GM12878 (cell line): Measurements from ENCODE around the gene SIGLEC10. TPM values are rescaled to one million over a fixed set of nuclear protein-coding genes. Genes with fewer than 3 reads are reported as not detected.
A peak's percentile ranks its signal among the peaks of the same experiment; 100 is the strongest.

ENCODE experiments used
- CREM ChIP-seq: IDR thresholded peaks from 2 replicates; pipeline ENCODE4 v1.6.1; 2014; ENCODE audit warnings: antibody characterized with exemption, low read depth
- CUX1 ChIP-seq: IDR thresholded peaks from 2 replicates; pipeline ENCODE4 v1.6.1; 2012; ENCODE audit warnings: improper control_type of control experiment, low read depth, low read length; ENCODE audit not compliant: insufficient replicate concordance
- ELK1 ChIP-seq: IDR thresholded peaks from 2 replicates; pipeline ENCODE4 v1.6.1; 2012; ENCODE audit warnings: low read depth, low read length, improper control_type of control experiment
- MEF2B ChIP-seq: fragments of 450-650 bp; IDR thresholded peaks from 2 replicates; pipeline ENCODE4 v1.6.1; 2018; ENCODE audit warnings: mild to moderate bottlenecking, moderate library complexity; ENCODE audit not compliant: partially characterized antibody, poor library complexity, severe bottlenecking
- MTA2 ChIP-seq: fragments of 450-650 bp; IDR thresholded peaks from 2 replicates; pipeline ENCODE4 v1.6.1; 2016; ENCODE audit warnings: low read depth, mild to moderate bottlenecking, moderate library complexity
- MXI1 ChIP-seq: fragments of 150-350 bp; IDR thresholded peaks from 2 replicates; pipeline ENCODE4 v1.6.1; 2011; ENCODE audit warnings: low read depth, mild to moderate bottlenecking, inconsistent platforms, low read length, improper control_type of control experiment
- NRF1 ChIP-seq: conservative IDR thresholded peaks from 2 replicates; pipeline ENCODE4 v1.6.1; 2011; ENCODE audit warnings: mild to moderate bottlenecking, low read depth, low read length, improper control_type of control experiment
- POLR2A ChIP-seq: IDR thresholded peaks from 2 replicates; pipeline ENCODE4 v1.6.1; 2011; ENCODE audit warnings: low read depth, mild to moderate bottlenecking, low read length
- RB1 ChIP-seq: fragments of 450-650 bp; formaldehyde crosslinking; IDR thresholded peaks from 2 replicates; pipeline ENCODE4 v1.6.1; 2017; ENCODE audit warnings: mild to moderate bottlenecking, borderline replicate concordance
- SMAD5 ChIP-seq: IDR thresholded peaks from 2 replicates; pipeline ENCODE4 v1.6.1; 2016; ENCODE audit warnings: antibody characterized with exemption, low read depth
- SREBF2 ChIP-seq: IDR thresholded peaks from 2 replicates; pipeline ENCODE4 v1.6.1; 2012; ENCODE audit warnings: mild to moderate bottlenecking, low read length
- STAT1 ChIP-seq: fragments of 450-650 bp; conservative IDR thresholded peaks from 2 replicates; pipeline ENCODE4 v1.6.1; 2014; ENCODE audit warnings: antibody characterized with exemption, mild to moderate bottlenecking
- SUPT20H ChIP-seq: IDR thresholded peaks from 2 replicates; pipeline ENCODE4 v1.6.1; 2011; ENCODE audit warnings: low read depth, mild to moderate bottlenecking, low read length, moderate library complexity, borderline replicate concordance; ENCODE audit not compliant: control insufficient read depth
- TBL1XR1 ChIP-seq: IDR thresholded peaks from 2 replicates; pipeline ENCODE4 v1.6.1; 2012; ENCODE audit warnings: low read depth, low read length, improper control_type of control experiment
- TCF12 ChIP-seq: IDR thresholded peaks from 2 replicates; pipeline ENCODE4 v1.6.1; 2011; ENCODE audit warnings: low read depth, mild to moderate bottlenecking, low read length
- TCF3 ChIP-seq: IDR thresholded peaks from 2 replicates; pipeline ENCODE4 v1.6.1; 2012; ENCODE audit warnings: low read depth, mild to moderate bottlenecking, low read length, borderline replicate concordance; ENCODE audit not compliant: insufficient read depth
- TCF7 ChIP-seq: IDR thresholded peaks from 2 replicates; pipeline ENCODE4 v1.6.1; 2014; ENCODE audit warnings: antibody characterized with exemption, borderline replicate concordance
- ZNF207 ChIP-seq: fragments of 450-650 bp; IDR thresholded peaks from 2 replicates; pipeline ENCODE4 v1.6.1; 2014; ENCODE audit warnings: antibody characterized with exemption, mild to moderate bottlenecking, borderline replicate concordance
- ZNF384 ChIP-seq: IDR thresholded peaks from 2 replicates; pipeline ENCODE4 v1.6.1; 2012; ENCODE audit warnings: low read depth, mild to moderate bottlenecking, low read length, improper control_type of control experiment, borderline replicate concordance
- polyA plus RNA-seq, 11 experiments: library from polyadenylated mRNA; depleted of rRNA in 4 of 11; unstranded in 6 of 11; stranded (reverse) in 5 of 11; fragments of >200 nt; fragmentation: Nextera tagmentation in 4 of 11; fragmentation: Illumina TruSeq in 1 of 11; extraction: Ambion mirVana in 4 of 11; extraction: Trizol in 1 of 11; gene quantifications; 1 replicate in 1 of 11; 2 replicates in 10 of 11; pipeline versions ENCODE4 v1.2.1 to v1.2.3, GENCODE V29; 2011 to 2016; ENCODE audit warnings: inconsistent platforms in 2 of 11, missing spikeins in 2 of 11, low read depth in 1 of 11
- total RNA-seq, 4 experiments: library from RNA; depleted of rRNA in 3 of 4; stranded (reverse); fragments of >200 nt in 3 of 4; fragmentation: Illumina TruSeq in 1 of 4; extraction: Trizol in 1 of 4; gene quantifications; 2 replicates each; pipeline versions ENCODE4 v1.2.1 to v1.2.3, GENCODE V29; 2013 to 2021
- TF ChIP-seq, protein P1 (sequence below): fragments of 450-650 bp; conservative IDR thresholded peaks from 2 replicates; pipeline ENCODE4 v1.6.1; 2017; ENCODE audit warnings: mild to moderate bottlenecking, moderate library complexity
- TF ChIP-seq, protein P2 (sequence below): fragments of 450-650 bp; IDR thresholded peaks from 2 replicates; pipeline ENCODE4 v1.6.1; 2016; ENCODE audit warnings: mild to moderate bottlenecking

The SIGLEC10 gene
- total and polyA plus RNA-seq, 10 of the 15 experiments (the other 5 are each of a cell fraction or from before 2014, with no cell fraction given), result 2.3 to 16.8 (median 7.8) TPM

DNA sequence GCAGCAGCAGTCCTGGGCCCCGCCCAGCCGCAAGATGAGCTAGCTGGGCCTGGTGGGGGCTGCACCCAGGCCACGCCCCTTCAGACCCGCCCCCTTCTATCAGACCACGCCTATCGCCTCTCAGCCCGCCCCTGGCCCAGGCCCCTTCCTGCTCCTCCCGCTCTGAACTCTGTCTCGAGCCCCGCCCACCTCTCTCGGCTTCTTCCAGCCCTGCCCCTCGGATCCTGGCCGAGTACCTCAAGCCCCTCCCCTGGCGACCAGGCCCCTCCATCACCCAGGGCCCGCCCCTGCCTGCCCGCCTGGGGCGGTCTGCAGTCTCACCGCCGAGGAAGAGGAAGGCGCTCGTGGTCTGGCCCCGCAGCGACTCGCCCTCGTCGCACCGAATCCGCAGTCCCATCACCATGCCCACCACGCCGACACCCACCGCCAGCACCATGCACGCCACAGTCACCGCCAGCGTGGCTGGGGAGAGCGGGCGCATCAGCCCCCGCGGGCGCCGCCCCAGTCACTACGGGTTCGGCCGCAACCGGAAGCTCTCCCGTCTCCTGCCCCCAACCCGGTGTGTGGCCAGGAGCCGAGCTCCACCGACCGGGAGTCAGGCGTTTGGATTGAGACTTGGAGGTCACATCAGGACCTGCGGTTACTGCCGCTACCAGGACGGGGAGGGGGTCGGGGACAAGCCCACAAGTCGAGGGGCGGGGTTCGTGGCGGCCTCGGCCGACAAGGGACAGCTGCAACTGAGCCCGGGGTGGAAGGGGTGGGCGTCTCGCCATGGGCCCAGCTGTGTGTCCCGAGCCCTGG lies 49.7 kb downstream of the SIGLEC10 start (continued):
- TF ChIP-seq SUPT20H, result no peak
- TF ChIP-seq STAT1, result no peak
- no peak for TF ChIP-seq ZNF384
- TF ChIP-seq, protein P1, sequence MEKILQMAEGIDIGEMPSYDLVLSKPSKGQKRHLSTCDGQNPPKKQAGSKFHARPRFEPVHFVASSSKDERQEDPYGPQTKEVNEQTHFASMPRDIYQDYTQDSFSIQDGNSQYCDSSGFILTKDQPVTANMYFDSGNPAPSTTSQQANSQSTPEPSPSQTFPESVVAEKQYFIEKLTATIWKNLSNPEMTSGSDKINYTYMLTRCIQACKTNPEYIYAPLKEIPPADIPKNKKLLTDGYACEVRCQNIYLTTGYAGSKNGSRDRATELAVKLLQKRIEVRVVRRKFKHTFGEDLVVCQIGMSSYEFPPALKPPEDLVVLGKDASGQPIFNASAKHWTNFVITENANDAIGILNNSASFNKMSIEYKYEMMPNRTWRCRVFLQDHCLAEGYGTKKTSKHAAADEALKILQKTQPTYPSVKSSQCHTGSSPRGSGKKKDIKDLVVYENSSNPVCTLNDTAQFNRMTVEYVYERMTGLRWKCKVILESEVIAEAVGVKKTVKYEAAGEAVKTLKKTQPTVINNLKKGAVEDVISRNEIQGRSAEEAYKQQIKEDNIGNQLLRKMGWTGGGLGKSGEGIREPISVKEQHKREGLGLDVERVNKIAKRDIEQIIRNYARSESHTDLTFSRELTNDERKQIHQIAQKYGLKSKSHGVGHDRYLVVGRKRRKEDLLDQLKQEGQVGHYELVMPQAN, result peak; percentile 73
- TF ChIP-seq TCF7, result no peak
- peak; percentile 87 for TF ChIP-seq POLR2A
- TF ChIP-seq MXI1, result peak; percentile 71
- no peak for TF ChIP-seq NRF1
- TF ChIP-seq MEF2B, result no peak
- TF ChIP-seq, protein P2, sequence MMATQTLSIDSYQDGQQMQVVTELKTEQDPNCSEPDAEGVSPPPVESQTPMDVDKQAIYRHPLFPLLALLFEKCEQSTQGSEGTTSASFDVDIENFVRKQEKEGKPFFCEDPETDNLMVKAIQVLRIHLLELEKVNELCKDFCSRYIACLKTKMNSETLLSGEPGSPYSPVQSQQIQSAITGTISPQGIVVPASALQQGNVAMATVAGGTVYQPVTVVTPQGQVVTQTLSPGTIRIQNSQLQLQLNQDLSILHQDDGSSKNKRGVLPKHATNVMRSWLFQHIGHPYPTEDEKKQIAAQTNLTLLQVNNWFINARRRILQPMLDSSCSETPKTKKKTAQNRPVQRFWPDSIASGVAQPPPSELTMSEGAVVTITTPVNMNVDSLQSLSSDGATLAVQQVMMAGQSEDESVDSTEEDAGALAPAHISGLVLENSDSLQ, result peak; percentile 89
- TF ChIP-seq SMAD5, result no peak
- no peak for TF ChIP-seq MTA2
- no peak for TF ChIP-seq TCF3
- peak; percentile 67; the same call in 1 of the 2 replicates for TF ChIP-seq ZNF207
- TF ChIP-seq RB1, result no peak; the same call in 1 of the 2 replicates
- TF ChIP-seq CREM, result peak; percentile 55; the same call in 1 of the 2 replicates
- TF ChIP-seq TBL1XR1, result no peak
- no peak for TF ChIP-seq SREBF2
- TF ChIP-seq TCF12, result peak; percentile 8; the same call in 1 of the 2 replicates
- 0 out of 2 replicates have a peak, but pooled peaks have one; percentile 25 for TF ChIP-seq ELK1
- no peak for TF ChIP-seq CUX1
